ENCODE measurements around the gene JMJD4.

DNA sequence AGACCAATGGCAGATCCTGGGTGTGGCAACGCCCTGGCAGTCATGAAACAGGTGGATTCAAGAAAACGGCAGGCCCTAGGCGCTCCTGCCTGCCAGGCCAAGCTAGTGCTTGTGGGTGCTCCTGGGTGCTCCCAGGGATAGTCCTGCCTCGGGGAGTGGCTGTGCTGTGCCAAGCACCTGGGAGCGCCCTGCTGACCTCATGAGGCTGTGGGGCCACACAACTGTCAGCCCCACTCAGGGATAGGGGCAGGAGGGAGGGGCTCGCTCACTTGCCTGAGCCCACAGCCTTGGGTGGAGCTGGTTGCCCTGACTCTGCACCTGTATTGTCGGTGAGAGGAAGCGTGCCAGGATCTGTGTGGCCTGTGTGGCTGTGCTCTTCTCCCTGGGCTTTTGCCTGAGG is 9.6 kb upstream of the JMJD4 start:
- TF ChIP-seq JUND (IDR thresholded peaks at IDR 0.05; ENCODE audit: low read length): no peak
- TF ChIP-seq, protein P1, sequence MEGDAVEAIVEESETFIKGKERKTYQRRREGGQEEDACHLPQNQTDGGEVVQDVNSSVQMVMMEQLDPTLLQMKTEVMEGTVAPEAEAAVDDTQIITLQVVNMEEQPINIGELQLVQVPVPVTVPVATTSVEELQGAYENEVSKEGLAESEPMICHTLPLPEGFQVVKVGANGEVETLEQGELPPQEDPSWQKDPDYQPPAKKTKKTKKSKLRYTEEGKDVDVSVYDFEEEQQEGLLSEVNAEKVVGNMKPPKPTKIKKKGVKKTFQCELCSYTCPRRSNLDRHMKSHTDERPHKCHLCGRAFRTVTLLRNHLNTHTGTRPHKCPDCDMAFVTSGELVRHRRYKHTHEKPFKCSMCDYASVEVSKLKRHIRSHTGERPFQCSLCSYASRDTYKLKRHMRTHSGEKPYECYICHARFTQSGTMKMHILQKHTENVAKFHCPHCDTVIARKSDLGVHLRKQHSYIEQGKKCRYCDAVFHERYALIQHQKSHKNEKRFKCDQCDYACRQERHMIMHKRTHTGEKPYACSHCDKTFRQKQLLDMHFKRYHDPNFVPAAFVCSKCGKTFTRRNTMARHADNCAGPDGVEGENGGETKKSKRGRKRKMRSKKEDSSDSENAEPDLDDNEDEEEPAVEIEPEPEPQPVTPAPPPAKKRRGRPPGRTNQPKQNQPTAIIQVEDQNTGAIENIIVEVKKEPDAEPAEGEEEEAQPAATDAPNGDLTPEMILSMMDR (IDR thresholded peaks at IDR 0.05; ENCODE audit: control extremely low read depth in 1 of 3, insufficient read depth in 1 of 3, low read depth in 1 of 3, low read length in 3 of 3): no peak
- no peak for TF ChIP-seq POLR2AphosphoS5 (IDR thresholded peaks at IDR 0.05; ENCODE audit: low read depth, low read length)
- TF ChIP-seq BRCA1 (IDR thresholded peaks at IDR 0.05; ENCODE audit: low read depth, low read length): no peak

Data from H1 (cell line).